ENCODE results near the gene MRPL48. TPM values are rescaled to one million over a fixed set of nuclear protein-coding genes. Genes with fewer than 3 reads are reported as not detected.

Gene MRPL48
- total and polyA plus RNA-seq, 7 experiments from 2014 or later = 20.3 to 88.7 (median 27.9) TPM

DNA sequence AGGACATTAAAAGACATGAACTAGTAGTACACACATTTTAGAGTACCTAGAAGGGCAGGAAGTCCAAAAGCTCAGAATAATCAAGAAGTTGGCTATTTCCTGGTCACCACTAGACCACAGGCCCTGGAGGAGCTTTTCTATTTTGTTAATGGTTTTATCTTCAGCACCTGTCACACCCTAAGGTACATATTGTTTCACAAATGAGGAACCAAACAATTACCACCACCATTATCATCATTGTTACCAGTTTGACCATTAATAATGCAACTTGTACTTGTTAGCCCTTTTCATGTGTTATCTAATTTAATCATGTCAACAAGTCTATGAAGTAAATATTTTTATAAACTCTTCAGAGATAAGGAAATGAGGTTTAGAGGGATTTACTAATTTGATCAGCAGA, 4.9 kb downstream of the MRPL48 start:
- peaks cover 0 to 2% (median 0%) of the 10 kb centered on the region in 11 donors for H3K9me3 Mint-ChIP-seq
- no peak overlapping the region for H3K27ac Mint-ChIP-seq
- no peaks in the 10 kb centered on the region for H3K27me3 Mint-ChIP-seq
- H3K36me3 ChIP-seq (ENCODE audit: control insufficient read depth in 2 of 3, insufficient read depth in 3 of 3, low read length in 3 of 3) = peaks cover 0 to 22% (median 0%) of the 10 kb centered on the region in 3 experiments
- peaks cover 4 to 35% (median 28%) of the 10 kb centered on the region in 7 donors for H3K4me1 Mint-ChIP-seq
- intact Hi-C loops (cut with micrococcal nuclease) = no loop called here
- ChIA-PET CTCF (no interaction called here), POLR2A (interaction anchor here (1.4 kb wide), 1 partner anchor 8 kb away, joined by 3 read pairs; no protein-coding TSS in a partner anchor)
- peaks cover 2 to 7% (median 5%) of the 10 kb centered on the region in 5 donors for H3K36me3 Mint-ChIP-seq
- H3K4me1 ChIP-seq (ENCODE audit: control insufficient read depth in 2 of 2, insufficient read depth in 2 of 2, low read length in 2 of 2) = peaks cover 7 to 10% of the 10 kb centered on the region in 2 donors
- no peak overlapping the region for H3K4me3 Mint-ChIP-seq
- DNase-seq (no peak), ATAC-seq (no peak)
- H3K9me3 ChIP-seq (ENCODE audit: control insufficient read depth in 2 of 3, low read length in 3 of 3) = no peaks in the 10 kb centered on the region
- no peak overlapping the region for H3K4me3 ChIP-seq (ENCODE audit: low read length)
- no peak overlapping the region for H3K27ac ChIP-seq (ENCODE audit: low read depth, low read length)
- no peaks in the 10 kb centered on the region for H3K27me3 ChIP-seq (ENCODE audit: control insufficient read depth in 2 of 2, insufficient read depth in 2 of 2, low read length in 2 of 2)

DNA sequence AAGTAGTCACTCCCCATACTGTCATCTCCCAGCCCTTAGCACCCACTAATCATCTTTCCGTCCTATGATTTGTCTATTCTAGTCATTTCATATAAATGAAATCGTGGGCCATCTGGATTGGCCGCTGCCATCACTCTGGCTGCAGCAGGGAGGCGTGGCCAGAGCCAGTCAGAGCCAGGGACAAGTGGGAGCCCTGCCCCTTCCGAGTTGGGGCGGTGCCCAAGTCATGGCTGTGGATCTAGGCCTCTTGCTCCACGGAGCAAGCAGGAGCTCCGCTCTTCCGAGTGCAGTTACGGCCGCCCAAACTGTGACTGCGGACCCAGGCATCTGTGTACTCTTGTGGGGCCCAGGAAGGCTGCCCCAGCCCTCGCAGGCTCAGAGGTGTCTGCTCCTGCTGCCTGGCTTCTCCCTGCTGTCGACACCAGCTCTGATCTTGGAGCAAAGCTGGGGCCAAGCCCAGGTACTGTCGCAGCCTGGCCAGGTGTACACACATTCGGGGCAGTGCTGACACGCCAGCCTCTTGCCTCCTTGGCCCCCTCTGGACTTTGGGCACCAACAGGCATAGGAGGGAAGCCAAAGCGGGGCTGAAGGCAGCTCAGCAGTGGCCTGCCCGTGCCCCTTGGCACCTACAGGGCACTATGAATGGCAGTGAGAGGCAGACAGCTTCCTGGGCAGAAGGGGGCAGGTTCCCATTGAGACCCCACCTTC, 8.4 kb downstream of the MRPL48 start:
- POLR2A ChIA-PET = interaction anchor here (1.9 kb wide), 1 partner anchor 8 kb away, joined by 5 read pairs; the partner anchor contains the start of gene MRPL48

DNA sequence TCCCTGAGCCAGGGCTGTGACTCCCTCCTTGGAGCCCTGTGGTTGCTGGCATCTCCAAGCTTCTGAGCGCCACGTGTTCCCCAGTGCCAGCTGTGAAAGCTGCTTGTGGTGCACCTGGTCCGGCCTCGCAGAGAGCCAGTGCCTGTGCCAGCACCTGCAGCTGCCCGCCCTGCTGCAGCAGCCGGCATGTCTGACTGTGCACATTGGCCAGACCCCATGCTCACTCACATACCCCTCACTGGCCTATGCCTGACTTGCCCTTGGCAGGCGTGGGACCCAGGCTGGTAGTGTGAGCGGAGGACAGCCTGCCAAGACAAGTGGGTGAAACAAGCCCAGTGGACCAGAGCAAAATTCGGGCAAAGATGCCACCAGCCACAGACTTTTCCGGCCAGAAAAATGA, 9.8 kb downstream of the MRPL48 start:
- CTCF ChIA-PET = interaction anchor here (0.6 kb wide), 1 partner anchor 64 kb away, joined by 4 read pairs; no protein-coding TSS in a partner anchor
- H3K4me1 Mint-ChIP-seq = peaks cover 2 to 23% (median 8%) of the 10 kb centered on the region in 7 donors

More for the DNA sequence above, 8.4 kb downstream of the MRPL48 start:
- Mint-ChIP-seq H3K9me3 (no peaks in the 10 kb centered on the region), H3K27me3 (no peaks in the 10 kb centered on the region), H3K36me3 (peaks cover 4 to 13% (median 4%) of the 10 kb centered on the region in 5 donors), H3K27ac (no peak overlapping the region), H3K4me3 (no peak overlapping the region), H3K4me1 (peaks cover 3 to 23% (median 16%) of the 10 kb centered on the region in 7 donors)
- peaks cover 0 to 18% (median 0%) of the 10 kb centered on the region in 3 experiments for H3K36me3 ChIP-seq (ENCODE audit: control insufficient read depth in 2 of 3, insufficient read depth in 3 of 3, low read length in 3 of 3)
- no peaks in the 10 kb centered on the region for H3K9me3 ChIP-seq (ENCODE audit: control insufficient read depth in 2 of 3, low read length in 3 of 3)
- H3K4me3 ChIP-seq (ENCODE audit: low read length) = no peak overlapping the region
- intact Hi-C loops (cut with micrococcal nuclease) = no loop called here
- no peaks in the 10 kb centered on the region for H3K4me1 ChIP-seq (ENCODE audit: control insufficient read depth in 2 of 2, insufficient read depth in 2 of 2, low read length in 2 of 2)
- no peaks in the 10 kb centered on the region for H3K27me3 ChIP-seq (ENCODE audit: control insufficient read depth in 2 of 2, insufficient read depth in 2 of 2, low read length in 2 of 2)
- H3K27ac ChIP-seq (ENCODE audit: low read depth, low read length) = no peak overlapping the region
- ATAC-seq (no peak), DNase-seq (no peak)
- CTCF ChIA-PET = no interaction called here

DNA sequence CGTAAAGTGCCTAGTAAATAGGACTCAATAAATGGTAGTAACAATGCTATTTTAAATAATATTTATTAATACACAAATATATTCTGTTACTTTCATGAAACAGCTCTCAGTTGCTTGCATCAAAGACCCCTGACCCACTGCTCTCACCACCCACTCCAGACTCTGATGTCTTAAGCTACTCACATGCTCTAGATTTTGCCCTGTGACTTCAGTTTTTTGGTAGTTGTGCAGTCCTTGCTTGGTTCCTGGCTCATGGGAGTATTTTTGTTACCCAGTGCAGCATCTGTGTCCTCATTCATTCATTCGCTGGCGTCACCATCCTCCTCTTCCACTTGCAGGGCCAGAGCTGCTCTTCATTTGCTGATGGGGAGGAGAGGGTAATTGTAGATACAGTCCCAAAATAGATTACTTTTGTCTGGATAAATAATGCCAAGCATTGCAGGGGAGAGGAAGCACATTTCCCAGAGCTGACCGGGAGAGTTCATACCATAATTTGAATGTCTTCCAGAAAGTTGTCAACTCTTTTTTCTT, 12.7 kb downstream of the MRPL48 start:
- DNase-seq (no peak), ATAC-seq (no peak)
- Mint-ChIP-seq H3K27ac (peak overlapping the region in 1 of 9 donors; percentile 29), H3K27me3 (no peaks in the 10 kb centered on the region), H3K9me3 (no peaks in the 10 kb centered on the region), H3K36me3 (peaks cover 0 to 17% (median 4%) of the 10 kb centered on the region in 5 donors), H3K4me1 (peaks cover 0 to 19% (median 12%) of the 10 kb centered on the region in 7 donors), H3K4me3 (no peak overlapping the region)
- ChIA-PET POLR2A (no interaction called here), CTCF (no interaction called here)
- Histone ChIP-seq H3K4me1 (ENCODE audit: control insufficient read depth in 2 of 2, insufficient read depth in 2 of 2, low read length in 2 of 2) (no peaks in the 10 kb centered on the region), H3K4me3 (ENCODE audit: low read length) (no peak overlapping the region), H3K27ac (ENCODE audit: low read depth, low read length) (no peak overlapping the region), H3K9me3 (ENCODE audit: control insufficient read depth in 2 of 3, low read length in 3 of 3) (no peaks in the 10 kb centered on the region), H3K27me3 (ENCODE audit: control insufficient read depth in 2 of 2, insufficient read depth in 2 of 2, low read length in 2 of 2) (no peaks in the 10 kb centered on the region), H3K36me3 (ENCODE audit: control insufficient read depth in 2 of 3, insufficient read depth in 3 of 3, low read length in 3 of 3) (peaks cover 0 to 18% (median 0%) of the 10 kb centered on the region in 3 experiments)
- intact Hi-C loops (cut with micrococcal nuclease) = no loop called here

More for the DNA sequence above, 9.8 kb downstream of the MRPL48 start:
- POLR2A ChIA-PET = interaction anchor here (1.9 kb wide), 1 partner anchor 9 kb away, joined by 5 read pairs; the partner anchor contains the start of gene MRPL48
- intact Hi-C loops (cut with micrococcal nuclease) = no loop called here
- Mint-ChIP-seq H3K27ac (no peak overlapping the region), H3K27me3 (no peaks in the 10 kb centered on the region), H3K9me3 (no peaks in the 10 kb centered on the region), H3K36me3 (peaks cover 4 to 13% (median 4%) of the 10 kb centered on the region in 5 donors), H3K4me3 (no peak overlapping the region)
- Histone ChIP-seq H3K27ac (ENCODE audit: low read depth, low read length) (no peak overlapping the region), H3K4me1 (ENCODE audit: control insufficient read depth in 2 of 2, insufficient read depth in 2 of 2, low read length in 2 of 2) (no peaks in the 10 kb centered on the region), H3K27me3 (ENCODE audit: control insufficient read depth in 2 of 2, insufficient read depth in 2 of 2, low read length in 2 of 2) (no peaks in the 10 kb centered on the region), H3K9me3 (ENCODE audit: control insufficient read depth in 2 of 3, low read length in 3 of 3) (no peaks in the 10 kb centered on the region), H3K4me3 (ENCODE audit: low read length) (no peak overlapping the region), H3K36me3 (ENCODE audit: control insufficient read depth in 2 of 3, insufficient read depth in 3 of 3, low read length in 3 of 3) (peaks cover 0 to 18% (median 0%) of the 10 kb centered on the region in 3 experiments)
- DNase-seq (no peak), ATAC-seq (no peak)

DNA sequence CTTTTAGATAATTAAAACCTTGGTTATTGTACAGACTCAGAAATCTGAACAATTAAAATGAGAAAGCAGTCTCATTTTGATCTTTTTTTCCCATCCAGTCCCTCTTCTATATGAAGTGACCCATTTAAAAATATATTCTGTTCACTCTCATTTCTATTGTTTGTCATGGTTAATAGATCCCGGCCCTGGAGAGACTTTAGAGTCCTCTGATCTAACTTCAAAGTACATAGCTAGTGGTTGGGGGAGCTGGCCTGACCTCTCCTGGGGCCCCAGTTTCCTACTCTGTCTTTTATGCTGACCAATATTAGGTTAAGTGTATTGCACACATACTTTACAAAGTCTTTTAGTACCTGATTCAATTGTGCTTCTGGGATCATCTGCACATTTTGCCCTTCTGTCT, 13.5 kb downstream of the MRPL48 start:
- no peaks in the 10 kb centered on the region for H3K4me1 ChIP-seq (ENCODE audit: control insufficient read depth in 2 of 2, insufficient read depth in 2 of 2, low read length in 2 of 2)
- H3K36me3 ChIP-seq (ENCODE audit: control insufficient read depth in 2 of 3, insufficient read depth in 3 of 3, low read length in 3 of 3) = peaks cover 0 to 21% (median 0%) of the 10 kb centered on the region in 3 experiments
- CTCF ChIA-PET = no interaction called here
- H3K27me3 ChIP-seq (ENCODE audit: control insufficient read depth in 2 of 2, insufficient read depth in 2 of 2, low read length in 2 of 2) = no peaks in the 10 kb centered on the region
- DNase-seq (no peak), ATAC-seq (no peak)
- Mint-ChIP-seq H3K27me3 (no peaks in the 10 kb centered on the region), H3K27ac (no peak overlapping the region), H3K4me3 (no peak overlapping the region), H3K4me1 (peaks cover 0 to 24% (median 16%) of the 10 kb centered on the region in 7 donors), H3K9me3 (no peaks in the 10 kb centered on the region), H3K36me3 (peaks cover 4 to 21% (median 7%) of the 10 kb centered on the region in 5 donors)
- no peaks in the 10 kb centered on the region for H3K9me3 ChIP-seq (ENCODE audit: control insufficient read depth in 2 of 3, low read length in 3 of 3)
- intact Hi-C loops (cut with micrococcal nuclease) = no loop called here
- no peak overlapping the region for H3K4me3 ChIP-seq (ENCODE audit: low read length)
- POLR2A ChIA-PET = interaction anchor here (0.8 kb wide), 1 partner anchor 13 kb away, joined by 3 read pairs; no protein-coding TSS in a partner anchor
- no peak overlapping the region for H3K27ac ChIP-seq (ENCODE audit: low read depth, low read length)

DNA sequence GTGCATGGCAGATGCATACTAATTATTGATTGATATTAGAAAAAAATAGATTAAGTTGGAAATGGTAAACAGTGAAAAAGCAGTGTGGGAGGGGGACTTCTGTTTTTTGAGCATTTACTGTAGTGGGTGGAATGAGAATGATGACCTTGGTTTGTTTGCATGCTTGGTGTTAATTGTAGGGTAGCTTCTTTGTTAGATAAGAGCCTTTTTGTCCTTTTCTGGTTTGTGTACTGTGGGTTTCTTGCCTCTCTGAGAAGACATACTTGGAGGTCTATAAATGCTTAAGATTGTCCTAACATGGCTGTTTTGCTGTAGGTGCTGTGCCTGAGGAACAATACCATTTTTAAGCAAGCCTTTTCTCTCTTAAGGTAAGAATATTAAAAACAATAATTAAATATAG, 17.0 kb downstream of the MRPL48 start:
- H3K4me3 ChIP-seq (ENCODE audit: low read length) = no peak overlapping the region
- H3K27ac ChIP-seq (ENCODE audit: low read depth, low read length) = no peak overlapping the region
- Mint-ChIP-seq H3K36me3 (peaks cover 10 to 31% (median 24%) of the 10 kb centered on the region in 5 donors), H3K4me1 (peaks cover 0 to 22% (median 7%) of the 10 kb centered on the region in 7 donors), H3K4me3 (no peak overlapping the region), H3K27ac (no peak overlapping the region), H3K27me3 (no peaks in the 10 kb centered on the region), H3K9me3 (no peaks in the 10 kb centered on the region)
- H3K36me3 ChIP-seq (ENCODE audit: control insufficient read depth in 2 of 3, insufficient read depth in 3 of 3, low read length in 3 of 3) = peaks cover 0 to 23% (median 0%) of the 10 kb centered on the region in 3 experiments
- no peaks in the 10 kb centered on the region for H3K9me3 ChIP-seq (ENCODE audit: control insufficient read depth in 2 of 3, low read length in 3 of 3)
- DNase-seq = no peak
- no peaks in the 10 kb centered on the region for H3K27me3 ChIP-seq (ENCODE audit: control insufficient read depth in 2 of 2, insufficient read depth in 2 of 2, low read length in 2 of 2)
- intact Hi-C loops (cut with micrococcal nuclease) = no loop called here
- no peaks in the 10 kb centered on the region for H3K4me1 ChIP-seq (ENCODE audit: control insufficient read depth in 2 of 2, insufficient read depth in 2 of 2, low read length in 2 of 2)
- ChIA-PET POLR2A (interaction anchor here (1.1 kb wide), 1 partner anchor 25 kb away, joined by 3 read pairs; no protein-coding TSS in a partner anchor), CTCF (no interaction called here)
- ATAC-seq = no peak

All from naive thymus-derived CD4-positive, alpha-beta T cell (primary cell).